Stimulated activated CD4-positive, alpha-beta T cell treated with anti-CD3 and anti-CD28 coated beads, Interleukin-12 subunit alpha, Interleukin-12 subunit beta, amount 100 ng/mL, for 48 hours (primary cell): Measurements from ENCODE around the gene TGFB1.
"Not testable (repeated sequence)": the region's sequence is repeated elsewhere in the genome, so short reads cannot be mapped to it uniquely, and the experiment has no call there.

Experiments used
- DNase-seq, 3 donors: peaks; one replicate each; pipeline ENCODE4 v3.0.0-alpha.2; 2020; ENCODE audit warnings: low read depth in 2 of 3, low spot score in 1 of 3

Gene TGFB1

DNA sequence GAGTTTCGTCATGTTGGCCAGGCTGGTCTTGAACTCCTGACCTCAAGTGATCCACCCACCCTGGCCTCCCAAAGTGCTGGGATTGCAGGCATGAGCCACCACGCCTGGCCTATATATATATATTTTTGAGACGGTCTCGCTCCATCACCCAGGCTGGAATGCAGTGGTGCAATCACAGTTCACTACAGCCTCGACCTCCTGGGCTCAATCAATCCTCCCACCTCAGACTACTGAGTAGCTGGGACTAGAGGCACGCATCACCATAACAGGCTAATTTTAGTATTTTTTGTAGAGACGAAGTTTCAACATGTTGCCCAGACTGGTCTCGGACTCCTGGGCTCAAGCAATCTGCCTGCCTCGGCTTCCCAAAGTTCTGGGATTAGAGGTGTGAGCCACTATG is 6.8 kb downstream of the TGFB1 start:
- not testable (repeated sequence) for DNase-seq

DNA sequence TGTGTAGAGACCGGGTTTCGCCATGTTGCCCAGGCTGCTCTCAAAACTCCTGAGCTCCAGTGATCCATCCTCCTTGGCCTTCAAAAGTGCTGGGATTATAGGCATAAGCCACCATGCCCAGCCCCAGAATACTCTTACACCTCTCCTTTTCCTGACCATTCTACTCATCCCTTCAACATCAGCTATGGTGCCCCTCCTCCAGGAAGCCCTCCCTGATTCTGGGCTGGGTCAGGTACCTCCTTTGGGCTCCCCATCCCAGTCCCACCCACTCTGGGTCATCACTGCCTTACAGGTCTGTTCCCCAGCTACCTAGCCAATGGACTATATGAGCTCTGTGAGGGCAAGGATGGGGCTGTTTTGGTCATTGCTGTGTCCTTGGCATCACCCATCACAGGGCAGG is 9.6 kb downstream of the TGFB1 start:
- no peak for DNase-seq

DNA sequence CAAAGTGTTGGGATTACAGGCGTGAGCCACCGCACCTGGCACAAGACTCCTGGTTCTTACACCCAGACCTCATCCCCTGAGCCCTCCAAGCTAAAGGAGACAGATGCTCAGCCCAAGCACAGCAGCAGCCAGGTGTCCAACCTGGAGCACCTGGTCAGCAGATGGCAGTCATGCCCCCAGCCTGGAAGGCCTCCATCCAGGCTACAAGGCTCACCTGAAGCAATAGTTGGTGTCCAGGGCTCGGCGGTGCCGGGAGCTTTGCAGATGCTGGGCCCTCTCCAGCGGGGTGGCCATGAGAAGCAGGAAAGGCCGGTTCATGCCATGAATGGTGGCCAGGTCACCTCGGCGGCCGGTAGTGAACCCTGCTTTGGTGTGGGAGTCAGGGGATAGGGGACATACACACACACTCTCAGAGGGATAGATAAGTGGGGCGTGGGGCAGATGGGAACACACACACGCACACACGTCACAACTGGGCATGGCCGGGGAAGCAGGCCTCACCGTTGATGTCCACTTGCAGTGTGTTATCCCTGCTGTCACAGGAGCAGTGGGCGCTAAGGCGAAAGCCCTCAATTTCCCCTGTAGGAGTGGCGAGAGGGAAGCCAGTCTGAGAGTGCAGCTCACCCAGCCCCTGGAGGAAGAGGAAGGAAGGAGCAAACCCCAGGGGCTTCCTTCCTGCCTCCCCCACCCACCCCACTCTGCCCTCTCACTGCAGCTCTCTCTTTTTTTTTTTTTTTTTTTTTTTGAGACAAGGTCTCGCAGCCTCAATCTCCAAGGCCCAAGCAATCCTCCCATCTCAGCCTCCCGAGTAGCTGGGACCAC is 11.8 kb downstream of the TGFB1 start:
- no peak for DNase-seq

DNA sequence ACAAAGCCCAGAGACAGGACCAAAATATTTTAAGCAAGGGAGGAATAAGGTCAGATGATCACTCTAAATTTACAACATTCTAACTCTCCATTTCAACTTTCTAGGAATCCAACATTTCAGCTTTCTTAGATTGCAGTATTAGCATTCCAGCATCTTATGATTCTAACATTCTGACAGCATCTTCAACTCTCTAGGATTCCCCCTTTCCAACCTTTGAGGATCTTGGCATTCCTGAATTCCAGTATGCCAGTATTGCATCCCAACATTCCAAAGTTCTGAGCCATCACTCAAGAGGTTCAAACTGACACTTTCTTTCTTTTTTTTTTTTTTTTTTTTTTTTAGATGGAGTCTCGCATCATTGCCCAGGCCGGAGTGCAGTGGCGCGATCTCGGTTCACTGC is 13.8 kb downstream of the TGFB1 start:
- no peak for DNase-seq

DNA sequence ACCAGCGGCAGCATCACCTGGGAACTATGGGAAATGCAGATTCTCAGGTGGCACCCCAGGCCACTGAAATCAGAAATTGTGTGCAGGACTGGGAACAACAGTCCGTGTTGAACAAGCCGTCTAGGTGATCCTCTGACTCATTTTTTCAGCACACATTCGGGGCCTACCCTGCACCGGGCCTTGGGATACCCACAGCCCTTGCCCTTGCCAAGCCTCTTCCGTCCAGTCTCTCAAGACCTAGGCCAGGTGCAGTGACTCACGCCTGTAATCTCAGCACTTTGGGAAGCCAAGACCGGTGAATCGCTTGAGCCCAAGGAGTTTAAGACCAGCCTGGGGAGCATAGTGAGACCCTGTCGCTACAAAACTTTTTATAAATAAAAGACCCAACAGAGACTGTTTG is 18.3 kb downstream of the TGFB1 start:
- DNase-seq, result no peak

DNA sequence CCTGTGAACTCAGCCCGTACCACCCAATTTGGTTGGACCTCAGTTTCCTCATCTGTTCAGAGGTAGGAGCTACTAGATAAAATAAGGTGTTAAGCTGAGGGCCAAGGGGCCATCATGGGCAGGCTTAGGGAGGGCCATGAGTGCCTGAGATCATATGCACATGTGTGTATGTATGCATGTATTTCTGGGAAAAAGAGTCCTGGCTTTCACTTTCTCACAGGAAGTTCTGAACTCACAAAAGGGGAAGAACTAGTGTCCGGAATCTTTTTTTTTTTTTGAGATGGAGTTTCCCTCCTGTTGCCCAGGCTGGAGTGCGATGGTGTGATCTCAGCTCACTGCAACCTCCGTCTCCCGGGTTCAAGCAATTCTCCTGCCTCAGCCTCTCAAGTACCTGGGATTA is 18.9 kb downstream of the TGFB1 start:
- DNase-seq, result no peak

DNA sequence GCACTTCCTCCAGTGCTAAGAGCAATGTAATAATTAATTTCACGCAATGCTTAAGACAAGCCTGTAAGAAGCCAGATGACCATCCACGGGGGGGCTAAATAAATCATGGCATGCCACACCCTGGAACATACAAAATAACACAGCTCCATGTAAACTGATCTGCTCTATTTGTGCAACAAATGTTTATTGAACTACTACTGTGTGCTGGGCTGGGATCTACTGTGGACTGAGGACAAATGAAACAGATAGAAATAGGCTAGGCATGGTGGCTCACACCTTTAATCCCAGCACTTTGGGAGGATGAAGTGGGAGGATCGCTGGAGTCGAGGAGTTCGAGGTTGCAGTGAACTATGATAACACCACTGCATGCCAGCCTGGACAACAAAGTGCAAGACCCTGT is 21.3 kb downstream of the TGFB1 start:
- no peak for DNase-seq

DNA sequence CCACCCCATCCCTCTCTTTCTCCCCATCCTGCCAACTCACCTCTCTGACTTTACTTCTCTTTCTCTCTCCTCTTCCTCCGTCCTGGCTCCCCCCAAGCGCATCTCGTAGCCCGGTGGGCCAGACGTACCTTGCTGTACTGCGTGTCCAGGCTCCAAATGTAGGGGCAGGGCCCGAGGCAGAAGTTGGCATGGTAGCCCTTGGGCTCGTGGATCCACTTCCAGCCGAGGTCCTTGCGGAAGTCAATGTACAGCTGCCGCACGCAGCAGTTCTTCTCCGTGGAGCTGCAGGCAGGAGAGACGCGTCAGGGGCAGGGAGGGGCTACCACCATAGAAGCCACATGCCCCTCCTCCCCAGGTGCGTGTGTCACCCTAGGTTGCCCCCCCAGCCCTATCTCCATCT is 21.7 kb downstream of the TGFB1 start:
- no peak for DNase-seq

DNA sequence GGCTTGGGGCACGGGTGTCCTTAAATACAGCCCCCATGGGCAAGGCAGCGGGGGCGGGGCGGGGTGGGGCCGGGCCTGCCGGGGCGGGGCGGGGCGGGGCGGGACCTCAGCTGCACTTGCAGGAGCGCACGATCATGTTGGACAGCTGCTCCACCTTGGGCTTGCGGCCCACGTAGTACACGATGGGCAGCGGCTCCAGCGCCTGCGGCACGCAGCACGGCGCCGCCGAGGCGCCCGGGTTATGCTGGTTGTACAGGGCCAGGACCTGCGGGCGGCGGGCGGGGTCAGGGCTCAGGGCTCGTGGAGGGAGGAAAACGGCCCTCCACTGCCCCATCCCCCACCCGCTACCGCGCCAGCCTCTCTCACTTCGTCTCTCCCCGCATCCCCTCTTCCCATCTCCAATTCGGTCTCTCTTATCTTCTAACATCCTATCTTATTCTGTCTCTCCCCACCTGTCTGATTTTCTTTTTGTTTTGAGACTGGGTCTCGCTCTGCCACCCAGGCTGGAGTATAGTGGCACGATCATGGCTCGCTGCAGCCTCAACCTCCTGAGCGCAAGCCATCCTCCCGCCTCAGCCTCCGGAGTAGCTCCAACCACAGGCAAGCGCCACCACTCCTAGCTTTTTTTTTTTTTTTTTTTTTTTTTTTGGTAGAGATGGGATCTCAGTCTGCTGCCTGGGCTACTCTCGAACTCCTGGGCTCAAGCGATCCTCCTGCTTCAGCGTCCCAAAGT is 22.6 kb downstream of the TGFB1 start:
- no peak for DNase-seq

DNA sequence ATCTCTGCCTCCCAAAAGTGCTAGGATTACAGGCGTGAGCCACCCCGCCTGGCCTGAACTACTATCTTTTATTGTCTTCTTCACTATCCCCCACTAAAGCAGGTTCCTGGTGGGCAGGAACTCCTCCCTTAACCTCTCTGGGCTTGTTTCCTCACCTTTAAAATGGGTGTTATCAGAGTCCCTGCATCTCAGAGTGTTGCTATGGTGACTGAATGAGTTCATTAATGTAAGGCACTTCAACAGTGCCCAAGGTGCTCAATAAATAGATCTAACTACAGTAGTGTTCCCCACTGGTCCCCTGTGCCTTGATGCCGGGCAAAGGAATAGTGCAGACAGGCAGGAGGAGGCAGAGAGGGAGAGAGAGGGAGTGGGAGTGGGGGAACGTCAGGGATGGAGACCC is 23.2 kb downstream of the TGFB1 start:
- DNase-seq, result no peak

DNA sequence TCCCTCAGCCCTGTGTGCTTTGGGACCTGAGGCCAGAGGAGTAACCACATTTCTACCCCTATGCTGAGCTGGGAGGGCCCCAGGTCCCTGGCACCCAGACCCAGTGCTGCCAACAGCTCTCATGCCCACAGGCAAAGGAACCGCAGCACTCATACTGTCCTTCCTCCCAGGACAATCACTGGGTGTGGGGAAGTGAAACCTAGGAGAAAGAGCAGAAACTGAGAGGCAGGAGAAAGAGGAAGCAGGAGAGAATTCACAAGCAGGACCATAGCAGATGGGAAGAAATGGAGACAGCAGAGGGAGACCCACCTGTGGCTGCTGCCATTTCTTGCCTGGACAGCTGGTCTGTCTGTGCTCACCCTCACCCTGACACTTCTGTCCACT is 24.9 kb downstream of the TGFB1 start:
- DNase-seq, result no peak

DNA sequence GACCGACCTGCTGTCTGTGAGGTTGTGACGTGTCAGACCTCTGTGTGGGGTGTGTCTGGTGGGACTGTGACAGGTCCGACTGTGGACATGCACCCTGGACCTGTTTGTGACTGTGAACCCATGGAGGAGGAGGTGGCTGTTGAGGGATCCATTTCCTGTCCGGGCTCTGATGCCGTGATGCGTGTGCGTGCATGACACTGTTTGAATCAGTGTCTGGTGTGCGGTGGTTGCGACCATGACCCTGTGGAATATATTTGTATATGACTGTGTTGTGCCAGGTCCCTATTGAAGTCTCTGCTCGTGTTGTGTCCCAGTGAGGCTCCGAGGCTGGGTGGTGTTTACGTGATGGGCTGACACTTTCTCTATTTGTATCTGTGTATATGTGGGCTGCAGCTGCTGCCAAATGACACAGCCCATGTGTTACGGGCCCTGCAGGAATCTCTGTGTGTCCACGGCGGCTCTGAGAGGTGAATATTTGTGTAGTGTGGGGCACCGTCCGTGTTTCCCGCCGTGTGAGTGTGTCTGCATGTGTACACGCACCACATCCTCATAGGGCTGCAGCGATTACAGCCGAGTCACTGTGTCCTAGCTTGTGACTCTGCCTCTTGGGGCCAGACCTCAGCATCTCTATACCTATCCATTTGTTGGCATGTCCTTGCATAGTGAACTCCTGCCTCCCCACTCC is 25.4 kb downstream of the TGFB1 start:
- peak in 1 of 3 donors; percentile 54 for DNase-seq

DNA sequence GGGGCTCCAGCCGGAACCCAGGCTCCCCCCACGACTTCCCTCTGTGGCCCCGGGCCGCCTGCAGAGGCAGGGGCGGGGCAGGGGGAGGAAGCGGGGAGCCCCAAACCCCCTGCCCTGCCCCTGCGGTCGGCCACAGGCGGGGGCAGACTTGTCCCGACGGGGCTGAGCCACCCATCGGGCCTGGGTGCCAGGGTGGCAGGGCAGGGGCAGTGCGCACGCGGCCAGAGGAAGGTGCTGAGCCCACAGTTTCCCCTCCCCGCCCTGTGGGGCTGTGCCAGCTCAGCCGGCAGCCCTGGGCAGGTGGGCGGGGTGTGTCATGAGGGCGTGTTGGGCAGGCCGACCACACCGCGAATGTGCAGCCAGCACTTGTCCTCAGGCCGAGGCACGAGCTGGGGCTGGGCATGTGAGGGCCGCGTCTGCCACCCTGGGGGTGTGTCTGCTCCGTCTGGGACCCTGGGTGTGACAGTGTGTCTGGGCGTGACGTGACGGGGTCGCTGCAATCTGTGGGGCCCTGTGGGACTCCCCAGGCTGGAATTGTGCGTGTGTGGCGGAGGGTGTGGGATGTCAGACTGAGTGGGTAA is 26.1 kb downstream of the TGFB1 start:
- peak; percentile 66 to 73 (median 71) for DNase-seq

DNA sequence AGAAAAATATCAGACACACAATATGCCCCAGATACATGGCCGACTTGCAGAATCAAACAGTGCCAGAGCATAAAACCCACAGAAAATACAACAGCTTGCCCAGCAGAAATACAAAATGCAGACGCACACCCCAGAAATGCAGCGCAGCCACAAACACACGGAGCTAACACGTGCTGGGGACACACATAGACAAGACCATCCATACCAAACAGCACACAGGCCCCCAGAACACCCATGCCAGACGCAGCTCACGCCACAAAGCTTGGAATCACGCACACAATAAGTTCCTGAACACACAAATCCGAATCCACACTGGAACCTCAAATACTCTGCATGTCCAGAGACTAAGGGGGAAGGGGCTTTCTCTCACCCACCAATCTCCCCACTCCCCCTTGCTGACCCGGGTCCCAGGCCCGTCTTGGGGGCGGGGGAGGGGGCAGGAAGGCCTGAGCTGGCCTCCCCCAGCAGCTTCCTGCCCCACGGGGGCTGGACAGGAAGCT is 26.6 kb downstream of the TGFB1 start:
- DNase-seq, result no peak

DNA sequence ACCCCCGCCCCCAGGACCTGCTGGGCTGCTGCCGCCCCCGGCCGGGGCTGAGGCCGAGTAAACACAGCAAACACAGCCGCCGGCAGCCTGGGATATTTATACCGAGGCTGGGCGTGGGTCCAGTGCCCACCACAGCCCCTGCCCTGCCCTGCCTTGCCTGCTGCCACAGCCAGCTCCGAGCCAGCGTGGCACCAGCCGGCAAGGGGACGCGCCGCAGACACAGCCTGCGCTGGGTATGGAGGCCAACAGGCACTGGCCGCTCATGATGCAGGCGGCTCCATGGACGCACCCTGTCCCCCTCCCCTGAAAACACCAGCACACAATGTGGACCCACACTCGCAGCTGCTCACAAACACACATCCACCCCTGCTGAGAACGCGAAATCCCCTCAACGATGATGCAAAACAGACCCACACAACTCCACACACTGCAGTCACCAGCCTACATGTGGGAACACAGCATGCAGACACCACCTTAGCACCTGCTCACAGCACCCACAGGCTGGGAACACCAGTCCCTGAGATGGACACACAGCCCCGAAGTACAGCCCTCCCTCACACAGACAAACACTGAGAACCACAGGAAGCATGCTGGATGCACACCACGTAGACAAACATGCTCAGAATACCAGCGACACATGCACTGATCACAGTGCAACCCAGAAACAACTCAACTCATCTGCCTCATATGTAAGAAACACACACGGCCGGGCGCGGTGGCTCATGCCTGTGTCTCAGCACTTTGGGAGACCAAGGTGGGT is 27.6 kb downstream of the TGFB1 start:
- no peak for DNase-seq

DNA sequence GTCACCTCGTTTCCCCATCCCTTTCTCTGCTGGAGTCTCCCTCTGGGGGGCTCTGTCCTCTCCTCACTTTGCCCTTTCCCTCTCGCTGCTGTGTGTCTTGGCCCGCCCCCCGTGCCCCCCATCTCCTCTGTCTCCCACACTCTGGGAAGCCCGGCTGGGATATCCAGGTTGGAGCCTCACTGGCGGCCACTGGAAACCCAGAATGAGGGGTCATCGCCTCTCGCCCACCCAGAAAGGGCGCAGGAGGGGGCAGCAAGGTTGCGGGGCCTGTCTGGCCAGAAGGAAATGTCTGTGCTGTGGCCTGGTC is 28.1 kb downstream of the TGFB1 start:
- DNase-seq, result no peak

DNA sequence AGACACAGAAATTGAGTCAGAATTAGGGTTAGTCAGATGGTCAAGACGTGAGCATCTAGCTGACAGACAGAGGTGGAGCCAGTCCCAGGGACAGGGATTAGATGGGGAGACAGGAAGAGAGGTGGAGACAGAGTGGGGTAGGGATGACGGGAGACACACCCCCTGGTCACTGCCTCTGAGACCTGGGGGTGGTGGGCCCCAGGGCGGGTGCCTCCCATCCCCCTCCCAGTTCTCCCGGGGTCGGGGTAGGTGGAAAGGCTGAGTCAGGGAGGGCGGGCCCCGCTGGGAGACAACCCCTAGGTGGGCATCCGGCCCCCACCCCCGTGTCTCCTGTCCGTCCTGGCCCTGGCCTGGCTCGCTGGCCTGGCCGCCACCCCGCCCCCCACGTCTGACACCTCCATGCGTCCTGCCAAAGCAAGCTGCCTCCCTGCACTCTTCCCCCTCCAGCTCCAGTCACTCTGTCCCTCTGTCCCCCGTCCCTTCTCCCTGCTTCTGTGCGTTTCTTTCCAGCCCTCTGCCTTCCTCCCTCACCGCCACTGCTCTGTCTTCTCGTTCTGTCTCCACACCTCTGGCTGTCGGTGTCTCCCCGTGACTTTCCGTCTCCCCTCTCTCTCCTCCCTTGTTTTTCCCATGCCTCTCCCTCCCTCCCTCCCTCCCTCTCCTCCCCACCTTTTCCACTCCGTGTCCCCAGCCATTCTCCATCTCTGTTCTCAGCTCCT is 28.6 kb downstream of the TGFB1 start:
- no peak for DNase-seq

DNA sequence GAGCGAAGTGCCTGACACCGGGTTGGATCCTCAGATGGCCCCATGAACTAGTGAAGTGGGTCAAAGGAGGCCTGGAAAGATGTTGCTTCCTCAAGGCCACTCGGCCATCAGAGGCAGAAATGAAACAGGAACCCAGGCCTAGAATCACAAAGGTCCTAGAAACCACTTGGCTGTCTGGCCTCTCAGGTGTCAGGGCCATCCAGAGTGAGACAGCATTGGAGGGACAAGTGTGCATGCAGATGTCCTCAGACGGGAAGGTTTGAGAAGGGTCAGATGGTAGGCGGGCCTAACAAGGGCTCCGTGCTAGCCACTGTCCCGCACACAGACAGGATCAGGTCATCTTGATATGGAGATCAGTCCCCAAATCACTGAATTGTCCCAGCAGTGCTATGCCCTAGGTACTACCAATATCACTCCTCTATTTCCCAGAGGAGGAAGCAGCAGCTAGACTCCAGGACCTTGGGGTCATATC is 29.5 kb downstream of the TGFB1 start:
- no peak for DNase-seq

DNA sequence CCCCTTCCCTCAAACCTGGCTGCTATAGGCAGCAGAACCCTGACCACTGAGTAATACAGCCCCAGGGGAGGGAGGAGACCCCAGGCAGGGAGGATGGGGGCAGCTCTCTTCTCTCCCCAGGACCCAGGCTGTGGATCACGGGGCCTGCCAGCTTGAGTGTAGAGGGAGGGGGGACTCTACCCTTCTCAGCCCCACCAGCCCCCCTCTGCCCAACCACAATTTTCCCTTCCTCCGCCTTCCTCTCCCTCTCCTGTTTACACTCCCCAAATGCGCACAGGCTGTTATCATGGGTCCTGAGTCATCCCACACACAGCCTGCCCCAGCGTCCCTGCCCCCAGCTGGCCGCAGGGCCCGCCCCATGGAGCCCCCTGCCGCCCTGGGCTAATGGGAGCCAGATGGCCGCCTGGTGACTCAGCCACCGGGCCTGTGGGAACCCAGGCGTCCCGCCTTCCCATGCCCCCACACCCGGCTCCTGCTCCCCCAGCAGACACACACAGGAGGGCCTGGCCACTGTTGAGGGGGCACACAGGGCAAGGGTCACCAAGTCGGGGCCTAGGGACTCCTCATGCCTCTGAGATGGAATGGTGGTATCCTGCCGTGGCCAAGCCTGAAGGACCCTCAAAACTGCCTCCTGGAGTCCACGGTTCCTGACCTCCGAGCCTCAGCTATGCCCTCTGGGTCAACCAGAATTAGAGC is 30.1 kb downstream of the TGFB1 start:
- DNase-seq, result no peak

DNA sequence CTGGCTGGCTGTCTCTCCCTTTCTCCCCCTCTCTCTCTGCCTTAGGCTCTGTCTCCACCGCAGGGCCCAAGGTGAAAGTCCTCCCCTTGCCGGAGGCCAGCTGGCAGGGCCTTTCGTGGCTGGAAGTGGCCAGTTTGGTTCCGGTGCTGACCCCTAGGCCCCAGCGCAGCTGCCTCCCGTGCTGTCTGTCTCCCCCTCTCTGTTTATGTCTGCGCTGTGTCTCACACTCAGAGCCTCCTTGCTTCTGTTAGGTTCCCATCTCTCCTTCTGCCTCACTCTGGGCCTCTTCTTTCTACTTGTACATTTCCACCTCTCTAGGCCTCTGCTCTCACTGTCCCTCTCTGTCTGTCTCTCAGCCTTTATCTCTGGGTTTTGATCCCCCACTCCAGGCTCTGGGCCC is 30.7 kb downstream of the TGFB1 start:
- DNase-seq, result no peak
